Measurements from ENCODE around the gene RGPD4. TPM values are rescaled to one million over a fixed set of nuclear protein-coding genes. Genes with fewer than 3 reads are reported as not detected.

The RGPD4 gene
- polyA plus RNA-seq, 1 donor from 2014 or later: 0.26 TPM

- Histone ChIP-seq H3K4me3 (ENCODE audit: low read length) (no peak overlapping the region), H3K79me2 (replicated peaks; ENCODE audit: insufficient read depth, low read length) (no peaks in the 10 kb centered on the region), H2AFZ (ENCODE audit: low read depth, low read length) (no peak overlapping the region), H3K9me3 (ENCODE audit: low read length) (no peaks in the 10 kb centered on the region), H3K27me3 (ENCODE audit: insufficient read depth, low read depth, low read length) (no peaks in the 10 kb centered on the region), H4K20me1 (ENCODE audit: insufficient read depth) (no peaks in the 10 kb centered on the region), H3K4me2 (ENCODE audit: low read length) (no peak overlapping the region), H3K27ac (ENCODE audit: low read length) (no peak overlapping the region), H3K9ac (ENCODE audit: low read length) (no peak overlapping the region), H3K36me3 (ENCODE audit: insufficient read depth, low read length) (no peaks in the 10 kb centered on the region), H3F3A (ENCODE audit: insufficient read depth, low read length, poor library complexity, severe bottlenecking) (no peaks in the 10 kb centered on the region), H3K9me2 (ENCODE audit: insufficient read depth, low read length) (no peaks in the 10 kb centered on the region)
- no peak for TF ChIP-seq TAF1 (IDR thresholded peaks at IDR 0.05; ENCODE audit: low read depth)
- TF ChIP-seq SMC3 (conservative IDR thresholded peaks at IDR 0.05; ENCODE audit: poor library complexity): no peak
- no peak for TF ChIP-seq EP300 (conservative IDR thresholded peaks at IDR 0.05; ENCODE audit: poor library complexity, severe bottlenecking)
Measured at GRCh38 chr2:107822302-107822701, 4.4 kb upstream of the RGPD4 start.

GRCh38 chr2:107824451-107825205, 2.1 kb upstream of the RGPD4 start:
- H3F3A ChIP-seq (ENCODE audit: insufficient read depth, low read length, poor library complexity, severe bottlenecking): no peaks in the 10 kb centered on the region
- no peaks in the 10 kb centered on the region for H3K9me2 ChIP-seq (ENCODE audit: insufficient read depth, low read length)
- H3K79me2 ChIP-seq (replicated peaks; ENCODE audit: insufficient read depth, low read length): no peaks in the 10 kb centered on the region
- no peak overlapping the region for H3K4me2 ChIP-seq (ENCODE audit: low read length)
- no peaks in the 10 kb centered on the region for H3K9me3 ChIP-seq (ENCODE audit: low read length)
- H3K4me3 ChIP-seq (ENCODE audit: low read length): no peak overlapping the region
- no peak overlapping the region for H3K27ac ChIP-seq (ENCODE audit: low read length)
- H3K27me3 ChIP-seq (ENCODE audit: insufficient read depth, low read depth, low read length): no peaks in the 10 kb centered on the region
- no peak overlapping the region for H2AFZ ChIP-seq (ENCODE audit: low read depth, low read length)
- H3K9ac ChIP-seq (ENCODE audit: low read length): no peak overlapping the region
- no peaks in the 10 kb centered on the region for H4K20me1 ChIP-seq (ENCODE audit: insufficient read depth)
- TF ChIP-seq TAF1 (IDR thresholded peaks at IDR 0.05; ENCODE audit: low read depth) (no peak), MXI1 (conservative IDR thresholded peaks at IDR 0.05; ENCODE audit: poor library complexity, severe bottlenecking) (no peak), SMC3 (conservative IDR thresholded peaks at IDR 0.05; ENCODE audit: poor library complexity) (no peak), REST (IDR thresholded peaks at IDR 0.05; ENCODE audit: borderline replicate concordance) (no peak), RAD21 (conservative IDR thresholded peaks at IDR 0.05) (no peak), EP300 (conservative IDR thresholded peaks at IDR 0.05; ENCODE audit: poor library complexity, severe bottlenecking) (no peak), POLR2AphosphoS5 (IDR thresholded peaks at IDR 0.05) (no peak), EZH2 (IDR thresholded peaks at IDR 0.05; ENCODE audit: borderline replicate concordance, insufficient read depth, low read length, poor library complexity, severe bottlenecking) (no peak), CTCF (IDR thresholded peaks at IDR 0.05; ENCODE audit: poor library complexity, severe bottlenecking) (no peak)
- H3K36me3 ChIP-seq (ENCODE audit: insufficient read depth, low read length): no peaks in the 10 kb centered on the region
